Measurements from ENCODE around the gene IL2RA.
"Not testable (repeated sequence)": the region's sequence is repeated elsewhere in the genome, so short reads cannot be mapped to it uniquely, and the experiment has no call there.

The IL2RA gene

DNA sequence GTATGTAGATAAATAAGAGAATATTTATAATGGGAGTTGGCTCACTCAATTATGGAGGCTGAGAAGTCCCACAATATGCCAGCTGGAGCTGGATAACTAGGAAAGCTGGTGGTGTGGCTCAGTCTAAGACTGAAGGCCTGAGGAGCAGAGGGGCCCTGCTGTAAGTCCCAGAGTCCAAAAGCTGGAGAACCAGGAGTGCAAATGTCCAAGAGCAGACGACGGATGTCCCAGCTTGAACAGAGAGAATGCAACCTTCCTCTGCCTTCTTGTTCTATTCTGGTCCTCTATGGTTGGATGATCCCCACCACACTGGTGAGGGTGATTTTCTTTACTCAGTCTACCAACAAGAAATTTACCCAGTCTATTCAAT is 13.2 kb downstream of the IL2RA start:
- Histone ChIP-seq H3K27ac (ENCODE audit: insufficient read depth, low read length, poor library complexity, severe bottlenecking) (peak overlapping the region; percentile 96), H3K4me1 (ENCODE audit: control insufficient read depth, insufficient read depth, low read length, poor library complexity, severe bottlenecking) (peaks cover 86% of the 10 kb centered on the region), H3K27me3 (replicated peaks; ENCODE audit: control insufficient read depth, insufficient read depth, low read length, poor library complexity, severe bottlenecking) (no peaks in the 10 kb centered on the region), H3K36me3 (ENCODE audit: control insufficient read depth, insufficient read depth, low read length) (peaks cover 3% of the 10 kb centered on the region), H3K4me3 (ENCODE audit: insufficient read depth, low read depth, low read length, poor library complexity, severe bottlenecking) (no peak overlapping the region), H3K9me3 (ENCODE audit: control insufficient read depth, low read length) (no peaks in the 10 kb centered on the region)
- DNase-seq = no peak

DNA sequence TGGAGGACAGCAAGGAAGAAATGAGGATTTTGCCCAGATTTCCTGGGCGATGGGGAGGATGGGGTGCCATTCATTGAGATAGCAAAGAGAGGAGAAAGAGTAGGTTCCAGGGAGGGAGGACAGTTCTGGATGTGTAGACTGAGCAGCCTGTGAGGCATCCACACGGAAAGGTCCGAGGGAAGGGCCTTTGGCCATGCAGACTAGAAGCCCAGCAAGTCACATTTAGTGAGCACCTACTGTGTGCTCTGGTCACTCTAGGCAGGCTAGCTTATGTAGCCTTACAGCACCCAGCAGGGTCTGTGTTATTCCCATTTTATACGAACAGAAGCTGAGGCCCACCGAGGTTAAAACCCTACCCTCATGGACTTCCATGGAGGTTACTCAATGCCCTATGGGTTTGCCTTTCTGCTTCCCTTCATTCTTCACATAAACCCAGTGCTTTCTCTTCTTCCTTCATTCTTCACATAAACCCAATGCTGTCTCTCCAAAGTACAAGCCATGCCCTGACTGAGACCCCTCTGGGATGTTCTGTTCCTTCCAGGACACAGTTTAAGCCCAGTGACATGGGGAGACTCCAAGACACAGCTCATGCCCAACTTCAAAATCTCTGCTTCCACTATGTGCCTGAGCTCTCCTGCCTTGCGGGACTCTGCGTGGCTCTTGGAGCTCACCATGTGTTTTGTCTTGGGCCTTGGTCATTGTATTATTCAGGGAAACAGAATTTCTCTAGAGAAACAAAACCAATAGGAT is 13.7 kb downstream of the IL2RA start:
- no peak for DNase-seq
- Histone ChIP-seq H3K4me3 (ENCODE audit: insufficient read depth, low read depth, low read length, poor library complexity, severe bottlenecking) (no peak overlapping the region), H3K4me1 (ENCODE audit: control insufficient read depth, insufficient read depth, low read length, poor library complexity, severe bottlenecking) (peaks cover 86% of the 10 kb centered on the region), H3K9me3 (ENCODE audit: control insufficient read depth, low read length) (no peaks in the 10 kb centered on the region), H3K27me3 (replicated peaks; ENCODE audit: control insufficient read depth, insufficient read depth, low read length, poor library complexity, severe bottlenecking) (no peaks in the 10 kb centered on the region), H3K36me3 (ENCODE audit: control insufficient read depth, insufficient read depth, low read length) (peaks cover 3% of the 10 kb centered on the region), H3K27ac (ENCODE audit: insufficient read depth, low read length, poor library complexity, severe bottlenecking) (peak overlapping the region; percentile 96)

DNA sequence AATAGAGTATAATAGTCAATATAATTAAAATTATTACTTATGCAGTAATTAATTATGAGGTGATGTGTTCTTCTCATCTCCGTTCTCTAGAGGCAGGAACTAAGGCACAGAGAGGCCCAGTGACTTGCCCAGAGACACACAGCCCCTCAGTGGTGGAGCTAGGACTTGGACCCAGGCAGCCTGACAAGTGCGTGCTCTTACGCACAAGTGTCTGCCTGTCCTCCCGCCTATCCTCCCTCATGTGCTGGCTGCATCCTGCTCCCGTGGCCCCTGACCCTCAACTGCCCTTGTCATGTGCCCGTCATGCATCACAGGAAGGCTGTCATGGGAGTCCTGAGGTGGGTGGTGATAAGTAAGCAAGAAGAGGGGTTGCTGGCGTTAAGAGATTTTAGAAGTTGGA is 14.3 kb downstream of the IL2RA start:
- H3K27me3 ChIP-seq (replicated peaks; ENCODE audit: control insufficient read depth, insufficient read depth, low read length, poor library complexity, severe bottlenecking) = no peaks in the 10 kb centered on the region
- peak overlapping the region; percentile 96 for H3K27ac ChIP-seq (ENCODE audit: insufficient read depth, low read length, poor library complexity, severe bottlenecking)
- no peak for DNase-seq

DNA sequence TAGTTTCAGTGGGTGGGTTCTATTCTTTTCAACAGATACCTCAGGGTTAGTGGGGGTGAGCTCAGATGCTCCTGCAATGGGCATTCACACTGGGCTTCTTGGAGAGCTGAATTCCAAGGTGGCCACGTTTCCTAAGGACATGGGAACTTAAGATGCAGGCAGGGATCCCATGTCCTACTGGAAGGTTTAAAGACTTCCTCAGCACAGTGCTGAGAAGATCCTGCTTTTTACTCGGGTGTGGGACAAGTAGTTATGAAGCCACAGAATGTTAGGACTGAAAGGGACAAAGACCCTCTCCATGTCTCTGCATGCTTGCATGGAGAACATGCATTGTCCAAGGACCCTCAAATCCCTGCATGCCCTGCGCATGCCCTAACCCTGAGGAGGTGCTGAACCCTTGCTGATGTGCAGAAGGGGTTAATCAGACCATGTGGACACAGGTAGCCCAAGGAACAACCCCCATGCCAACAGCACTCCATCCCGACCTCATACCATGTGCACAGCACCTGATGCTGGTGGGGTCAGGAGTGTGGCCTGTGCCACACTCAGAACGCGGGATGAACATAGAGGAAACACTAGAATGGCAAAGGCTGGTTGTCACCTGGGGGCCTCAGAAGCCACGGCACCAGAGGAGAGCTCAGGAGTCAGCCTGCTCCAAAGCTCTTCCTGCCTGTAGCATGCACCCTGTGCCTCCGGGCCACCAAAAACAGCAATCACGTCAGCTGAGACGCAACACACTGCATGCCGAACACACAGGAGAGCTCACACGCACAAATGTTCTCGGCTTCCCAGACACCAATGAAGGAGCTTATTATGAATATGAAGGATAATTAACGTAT is 15.2 kb downstream of the IL2RA start:
- no peak overlapping the region for H3K27ac ChIP-seq (ENCODE audit: insufficient read depth, low read length, poor library complexity, severe bottlenecking)
- DNase-seq = no peak
- H3K4me3 ChIP-seq (ENCODE audit: insufficient read depth, low read depth, low read length, poor library complexity, severe bottlenecking) = no peak overlapping the region
- no peaks in the 10 kb centered on the region for H3K27me3 ChIP-seq (replicated peaks; ENCODE audit: control insufficient read depth, insufficient read depth, low read length, poor library complexity, severe bottlenecking)
- H3K9me3 ChIP-seq (ENCODE audit: control insufficient read depth, low read length) = no peaks in the 10 kb centered on the region
- H3K4me1 ChIP-seq (ENCODE audit: control insufficient read depth, insufficient read depth, low read length, poor library complexity, severe bottlenecking) = peaks cover 73% of the 10 kb centered on the region
- peaks cover 3% of the 10 kb centered on the region for H3K36me3 ChIP-seq (ENCODE audit: control insufficient read depth, insufficient read depth, low read length)

More for the DNA sequence above, 14.3 kb downstream of the IL2RA start:
- Histone ChIP-seq H3K36me3 (ENCODE audit: control insufficient read depth, insufficient read depth, low read length) (peaks cover 3% of the 10 kb centered on the region), H3K4me3 (ENCODE audit: insufficient read depth, low read depth, low read length, poor library complexity, severe bottlenecking) (no peak overlapping the region), H3K4me1 (ENCODE audit: control insufficient read depth, insufficient read depth, low read length, poor library complexity, severe bottlenecking) (peaks cover 81% of the 10 kb centered on the region), H3K9me3 (ENCODE audit: control insufficient read depth, low read length) (no peaks in the 10 kb centered on the region)

DNA sequence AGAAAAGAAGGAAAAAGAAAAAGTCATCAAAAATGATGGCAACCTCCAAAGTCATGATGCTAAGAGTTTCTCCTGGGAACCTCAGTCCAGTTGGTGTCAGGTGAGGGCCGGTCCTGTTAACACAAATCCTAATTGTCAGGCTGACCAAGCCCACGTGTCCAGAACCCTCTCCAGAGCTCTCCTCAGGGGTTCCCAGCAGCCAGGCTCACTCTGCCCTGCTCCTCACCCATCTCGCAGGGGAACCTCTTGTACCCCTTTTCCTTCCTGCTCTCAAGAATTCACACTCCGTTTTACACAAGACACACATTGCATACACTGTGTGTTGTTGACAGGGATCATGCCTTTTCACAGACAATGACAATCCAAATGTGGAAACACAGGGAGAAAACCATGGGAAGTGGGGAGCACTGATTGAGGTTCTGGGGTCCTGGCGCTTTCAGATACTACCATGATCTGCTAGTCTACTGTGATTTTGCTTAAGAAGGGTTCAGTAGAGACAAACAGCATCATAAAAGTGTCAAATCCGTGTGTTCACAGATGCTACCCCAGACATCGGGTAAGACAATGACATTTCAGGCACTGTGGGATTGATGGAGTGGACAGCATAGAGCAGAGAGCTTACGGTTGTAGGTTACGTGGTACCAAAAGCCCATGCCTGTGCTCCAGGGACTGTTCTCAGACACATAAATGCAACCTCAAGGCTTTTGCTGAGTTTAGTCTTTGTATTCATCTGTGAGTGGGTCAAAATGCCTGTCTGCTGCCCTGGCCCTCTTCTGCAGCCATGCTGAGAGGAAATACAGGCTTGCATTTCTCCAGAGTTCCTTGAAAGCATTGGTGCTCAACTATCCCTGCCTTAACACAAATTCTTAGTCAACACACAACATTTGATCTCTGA is 16.0 kb downstream of the IL2RA start:
- no peak for DNase-seq
- H3K27me3 ChIP-seq (replicated peaks; ENCODE audit: control insufficient read depth, insufficient read depth, low read length, poor library complexity, severe bottlenecking) = no peaks in the 10 kb centered on the region
- H3K27ac ChIP-seq (ENCODE audit: insufficient read depth, low read length, poor library complexity, severe bottlenecking) = peak overlapping the region; percentile 46
- H3K9me3 ChIP-seq (ENCODE audit: control insufficient read depth, low read length) = no peaks in the 10 kb centered on the region
- peaks cover 3% of the 10 kb centered on the region for H3K36me3 ChIP-seq (ENCODE audit: control insufficient read depth, insufficient read depth, low read length)
- H3K4me1 ChIP-seq (ENCODE audit: control insufficient read depth, insufficient read depth, low read length, poor library complexity, severe bottlenecking) = peaks cover 77% of the 10 kb centered on the region
- no peak overlapping the region for H3K4me3 ChIP-seq (ENCODE audit: insufficient read depth, low read depth, low read length, poor library complexity, severe bottlenecking)

DNA sequence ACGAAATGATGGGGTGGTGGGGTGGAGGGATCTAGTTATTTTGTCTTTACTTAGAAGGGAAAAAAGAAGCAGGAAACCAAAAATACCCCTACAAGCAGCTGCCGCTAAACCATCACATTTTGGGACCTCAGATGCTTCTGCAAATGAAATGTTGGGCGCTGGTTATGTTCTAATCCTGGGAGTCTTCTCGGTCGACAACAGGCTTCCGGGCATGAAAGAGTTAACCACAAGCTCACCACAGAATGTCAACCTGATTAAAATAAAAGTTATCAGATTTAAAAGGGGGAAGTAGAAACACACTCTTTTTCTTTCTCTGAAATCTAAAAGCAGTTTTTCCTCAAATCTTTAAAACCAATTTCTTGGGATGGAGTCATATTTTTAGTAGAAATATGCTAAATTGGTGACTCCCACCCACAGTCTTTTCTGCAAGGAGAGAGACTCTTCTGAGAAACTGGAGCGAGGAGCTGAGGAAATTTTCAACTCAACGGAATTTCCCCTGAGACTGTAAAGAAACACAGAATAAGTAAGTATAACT is 16.8 kb downstream of the IL2RA start:
- H3K4me3 ChIP-seq (ENCODE audit: insufficient read depth, low read depth, low read length, poor library complexity, severe bottlenecking) = peak overlapping the region; percentile 32
- H3K27ac ChIP-seq (ENCODE audit: insufficient read depth, low read length, poor library complexity, severe bottlenecking) = peak overlapping the region; percentile 46
- H3K36me3 ChIP-seq (ENCODE audit: control insufficient read depth, insufficient read depth, low read length) = peaks cover 3% of the 10 kb centered on the region
- H3K4me1 ChIP-seq (ENCODE audit: control insufficient read depth, insufficient read depth, low read length, poor library complexity, severe bottlenecking) = peaks cover 77% of the 10 kb centered on the region
- no peaks in the 10 kb centered on the region for H3K9me3 ChIP-seq (ENCODE audit: control insufficient read depth, low read length)
- DNase-seq = no peak
- H3K27me3 ChIP-seq (replicated peaks; ENCODE audit: control insufficient read depth, insufficient read depth, low read length, poor library complexity, severe bottlenecking) = no peaks in the 10 kb centered on the region

DNA sequence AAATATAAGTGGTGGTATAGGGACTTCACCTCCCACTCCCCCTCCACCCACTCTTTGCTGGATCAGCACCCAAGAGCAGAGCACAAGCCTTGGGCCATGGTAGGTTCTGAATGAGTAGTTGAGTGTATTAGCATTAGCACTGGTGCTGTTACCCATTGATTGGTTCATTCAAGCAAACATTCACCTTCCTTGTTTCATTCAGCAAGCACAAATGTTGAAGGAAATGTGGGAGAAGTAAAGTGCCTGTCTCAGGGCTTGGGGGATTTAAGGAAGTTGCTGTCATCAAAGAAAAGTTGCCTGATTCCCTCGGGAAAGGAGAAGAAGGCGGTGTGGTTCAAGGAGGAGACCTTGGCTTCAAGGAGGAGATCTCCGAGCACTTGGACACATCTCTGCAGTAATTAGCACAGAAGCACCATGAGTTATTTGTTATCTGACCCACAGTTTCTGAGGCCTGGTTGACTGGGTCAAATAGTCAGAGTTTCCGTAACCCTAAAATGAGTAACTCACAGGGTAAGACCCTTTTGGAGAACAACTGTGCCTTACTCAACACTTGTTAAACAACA is 17.3 kb downstream of the IL2RA start:
- peaks cover 76% of the 10 kb centered on the region for H3K4me1 ChIP-seq (ENCODE audit: control insufficient read depth, insufficient read depth, low read length, poor library complexity, severe bottlenecking)

DNA sequence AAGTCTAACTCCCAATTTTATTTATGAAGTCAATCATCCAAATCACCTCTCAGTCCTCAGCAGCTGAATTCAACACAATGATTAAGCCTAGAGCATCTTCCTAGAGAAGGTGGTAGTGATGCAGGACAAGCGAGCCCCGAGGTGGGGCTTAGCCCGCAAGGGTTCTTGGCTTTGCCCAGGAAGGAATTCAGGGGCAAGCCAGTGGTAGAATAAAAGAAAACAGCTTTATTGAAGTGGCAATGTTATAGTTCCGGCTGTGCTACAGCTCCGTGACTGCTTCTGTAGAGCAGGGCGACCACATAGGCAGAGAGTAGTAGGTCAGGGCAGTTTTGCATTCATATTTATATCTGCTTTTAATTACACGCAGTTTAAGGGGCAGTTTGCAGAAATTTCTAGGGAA is 18.1 kb downstream of the IL2RA start:
- DNase-seq = no peak
- H3K9me3 ChIP-seq (ENCODE audit: control insufficient read depth, low read length) = no peaks in the 10 kb centered on the region
- H3K36me3 ChIP-seq (ENCODE audit: control insufficient read depth, insufficient read depth, low read length) = peaks cover 3% of the 10 kb centered on the region
- no peak overlapping the region for H3K4me3 ChIP-seq (ENCODE audit: insufficient read depth, low read depth, low read length, poor library complexity, severe bottlenecking)
- H3K4me1 ChIP-seq (ENCODE audit: control insufficient read depth, insufficient read depth, low read length, poor library complexity, severe bottlenecking) = peaks cover 76% of the 10 kb centered on the region
- H3K27ac ChIP-seq (ENCODE audit: insufficient read depth, low read length, poor library complexity, severe bottlenecking) = peak overlapping the region; percentile 28
- no peaks in the 10 kb centered on the region for H3K27me3 ChIP-seq (replicated peaks; ENCODE audit: control insufficient read depth, insufficient read depth, low read length, poor library complexity, severe bottlenecking)

More for the DNA sequence above, 17.3 kb downstream of the IL2RA start:
- H3K27ac ChIP-seq (ENCODE audit: insufficient read depth, low read length, poor library complexity, severe bottlenecking) = peak overlapping the region; percentile 46
- peaks cover 3% of the 10 kb centered on the region for H3K36me3 ChIP-seq (ENCODE audit: control insufficient read depth, insufficient read depth, low read length)
- no peak for DNase-seq
- no peaks in the 10 kb centered on the region for H3K9me3 ChIP-seq (ENCODE audit: control insufficient read depth, low read length)
- H3K27me3 ChIP-seq (replicated peaks; ENCODE audit: control insufficient read depth, insufficient read depth, low read length, poor library complexity, severe bottlenecking) = no peaks in the 10 kb centered on the region
- H3K4me3 ChIP-seq (ENCODE audit: insufficient read depth, low read depth, low read length, poor library complexity, severe bottlenecking) = peak overlapping the region; percentile 32

DNA sequence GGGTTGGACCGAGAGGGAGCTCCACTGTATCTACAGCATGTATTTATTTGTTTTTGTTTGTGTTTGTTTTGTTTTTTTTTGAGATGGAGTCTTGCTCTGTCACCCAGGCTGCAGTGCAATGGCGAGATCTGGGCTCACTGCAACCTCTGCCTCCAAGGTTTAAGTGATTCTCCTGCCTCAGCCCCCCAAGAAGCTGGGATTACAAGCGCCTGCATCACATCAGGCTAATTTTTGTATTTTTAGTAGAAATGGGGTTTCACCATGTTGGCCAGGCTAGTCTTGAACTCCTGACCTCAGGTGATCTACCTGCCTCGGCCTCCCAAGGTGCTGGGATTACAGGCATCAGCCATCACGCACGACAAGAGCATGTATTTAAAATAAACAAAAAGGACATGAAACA is 18.8 kb downstream of the IL2RA start:
- not testable (repeated sequence) for H3K9me3 ChIP-seq (ENCODE audit: control insufficient read depth, low read length); H3K4me3 ChIP-seq (ENCODE audit: insufficient read depth, low read depth, low read length, poor library complexity, severe bottlenecking); H3K27me3 ChIP-seq (replicated peaks; ENCODE audit: control insufficient read depth, insufficient read depth, low read length, poor library complexity, severe bottlenecking); H3K27ac ChIP-seq (ENCODE audit: insufficient read depth, low read length, poor library complexity, severe bottlenecking); H3K36me3 ChIP-seq (ENCODE audit: control insufficient read depth, insufficient read depth, low read length); DNase-seq
- H3K4me1 ChIP-seq (ENCODE audit: control insufficient read depth, insufficient read depth, low read length, poor library complexity, severe bottlenecking) = peaks cover 72% of the 10 kb centered on the region

All from effector memory CD4-positive, alpha-beta T cell (primary cell).